ENCODE data around the gene SEMA4D. TPM values are rescaled to one million over a fixed set of nuclear protein-coding genes. Genes with fewer than 3 reads are reported as not detected.

The SEMA4D gene
- total RNA-seq, 3 donors from 2014 or later: 20.9 to 26.9 (median 23.1) TPM

GRCh38 chr9:89442501-89442978, 55.4 kb downstream of the SEMA4D start:
- intact Hi-C loops (cut with DNase I, micrococcal nuclease): no loop called here
- TF ChIP-seq, protein P1, sequence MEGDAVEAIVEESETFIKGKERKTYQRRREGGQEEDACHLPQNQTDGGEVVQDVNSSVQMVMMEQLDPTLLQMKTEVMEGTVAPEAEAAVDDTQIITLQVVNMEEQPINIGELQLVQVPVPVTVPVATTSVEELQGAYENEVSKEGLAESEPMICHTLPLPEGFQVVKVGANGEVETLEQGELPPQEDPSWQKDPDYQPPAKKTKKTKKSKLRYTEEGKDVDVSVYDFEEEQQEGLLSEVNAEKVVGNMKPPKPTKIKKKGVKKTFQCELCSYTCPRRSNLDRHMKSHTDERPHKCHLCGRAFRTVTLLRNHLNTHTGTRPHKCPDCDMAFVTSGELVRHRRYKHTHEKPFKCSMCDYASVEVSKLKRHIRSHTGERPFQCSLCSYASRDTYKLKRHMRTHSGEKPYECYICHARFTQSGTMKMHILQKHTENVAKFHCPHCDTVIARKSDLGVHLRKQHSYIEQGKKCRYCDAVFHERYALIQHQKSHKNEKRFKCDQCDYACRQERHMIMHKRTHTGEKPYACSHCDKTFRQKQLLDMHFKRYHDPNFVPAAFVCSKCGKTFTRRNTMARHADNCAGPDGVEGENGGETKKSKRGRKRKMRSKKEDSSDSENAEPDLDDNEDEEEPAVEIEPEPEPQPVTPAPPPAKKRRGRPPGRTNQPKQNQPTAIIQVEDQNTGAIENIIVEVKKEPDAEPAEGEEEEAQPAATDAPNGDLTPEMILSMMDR (IDR thresholded peaks at IDR 0.05): no peak
- ATAC-seq: no peak
- DNase-seq: no peak
- Histone ChIP-seq H3K4me1 (ENCODE audit: low read depth) (peaks cover 34% of the 10 kb centered on the region), H3K9me3 (no peaks in the 10 kb centered on the region), H3K36me3 (ENCODE audit: low read depth) (no peaks in the 10 kb centered on the region), H3K4me3 (no peak overlapping the region)

DNA sequence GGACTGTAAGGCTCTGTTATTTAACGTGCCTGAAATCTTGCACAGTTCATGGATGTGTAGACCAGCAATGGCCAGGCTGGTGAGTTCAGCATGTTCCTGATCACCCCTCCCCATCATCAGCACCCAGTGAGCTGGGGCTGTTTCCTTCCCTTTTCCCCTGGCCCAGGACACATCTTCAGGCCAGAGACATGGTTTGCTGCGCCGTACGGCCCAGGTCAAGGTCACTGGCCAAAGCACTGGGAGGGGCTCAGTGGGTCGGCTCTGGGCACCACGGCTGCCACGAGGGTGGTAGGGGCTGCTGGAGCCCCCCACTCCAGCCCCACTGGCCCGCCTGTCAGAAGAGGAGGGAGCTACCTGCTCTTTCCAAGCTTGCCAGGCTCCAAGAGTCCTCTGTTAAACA, 55.9 kb downstream of the SEMA4D start:
- TF ChIP-seq, protein P1 (IDR thresholded peaks at IDR 0.05): no peak
- H3K4me3 ChIP-seq: no peak overlapping the region
- DNase-seq: peak in 1 of 3 donors; percentile 52
- intact Hi-C loops (cut with DNase I, micrococcal nuclease): no loop called here
- H3K36me3 ChIP-seq (ENCODE audit: low read depth): no peaks in the 10 kb centered on the region
- no peak for ATAC-seq
- H3K9me3 ChIP-seq: no peaks in the 10 kb centered on the region
- H3K4me1 ChIP-seq (ENCODE audit: low read depth): peaks cover 38% of the 10 kb centered on the region

- intact Hi-C loops (cut with DNase I, micrococcal nuclease): no loop called here
- peaks cover 42% of the 10 kb centered on the region for H3K4me1 ChIP-seq (ENCODE audit: low read depth)
- H3K9me3 ChIP-seq: no peaks in the 10 kb centered on the region
- no peak overlapping the region for H3K4me3 ChIP-seq
- no peak for ATAC-seq
- peak in 2 of 3 donors; percentile 11 to 42 for DNase-seq
- no peaks in the 10 kb centered on the region for H3K36me3 ChIP-seq (ENCODE audit: low read depth)
- TF ChIP-seq, protein P1 (IDR thresholded peaks at IDR 0.05): no peak
Measured at GRCh38 chr9:89441655-89441970, 56.3 kb downstream of the SEMA4D start.

DNA sequence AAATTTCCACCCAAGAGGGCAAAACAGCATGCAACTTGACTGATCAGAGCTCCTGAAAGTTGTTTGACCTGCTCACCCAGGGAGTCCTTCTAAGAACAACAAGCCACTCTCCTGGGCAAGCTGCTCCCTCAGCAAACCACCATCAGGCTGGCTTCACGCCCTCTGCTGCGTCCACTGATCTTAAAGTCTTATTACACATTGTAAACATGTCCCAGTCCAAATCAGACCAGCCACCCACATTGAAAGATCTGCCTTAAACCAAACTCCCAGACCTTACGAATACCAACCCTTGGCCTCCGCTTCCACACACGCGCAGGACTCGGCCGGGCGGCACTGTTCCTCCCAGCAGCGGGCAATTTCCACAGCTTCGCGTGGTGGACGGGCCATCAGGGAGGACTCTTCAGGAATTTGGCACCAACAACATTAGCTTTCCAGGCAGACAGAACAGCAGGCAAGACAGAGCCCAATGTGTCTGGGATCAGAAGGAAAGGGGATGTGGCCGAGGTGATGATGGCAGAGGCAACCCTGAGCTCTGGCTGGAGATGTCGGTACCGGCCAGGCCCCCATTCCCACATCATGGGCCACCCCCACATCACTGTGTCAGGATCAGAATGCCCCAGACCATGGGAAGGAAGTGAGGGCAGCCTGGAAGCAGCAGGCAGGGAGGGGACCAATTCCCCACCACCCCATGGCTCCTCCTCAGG, 56.8 kb downstream of the SEMA4D start:
- H3K36me3 ChIP-seq (ENCODE audit: low read depth): no peaks in the 10 kb centered on the region
- DNase-seq: peak in 2 of 3 donors; percentile 43 to 50
- H3K4me3 ChIP-seq: no peak overlapping the region
- intact Hi-C loops (cut with DNase I, micrococcal nuclease): no loop called here
- TF ChIP-seq, protein P1 (IDR thresholded peaks at IDR 0.05): no peak
- H3K4me1 ChIP-seq (ENCODE audit: low read depth): peaks cover 47% of the 10 kb centered on the region
- no peak for ATAC-seq
- H3K9me3 ChIP-seq: no peaks in the 10 kb centered on the region

DNA sequence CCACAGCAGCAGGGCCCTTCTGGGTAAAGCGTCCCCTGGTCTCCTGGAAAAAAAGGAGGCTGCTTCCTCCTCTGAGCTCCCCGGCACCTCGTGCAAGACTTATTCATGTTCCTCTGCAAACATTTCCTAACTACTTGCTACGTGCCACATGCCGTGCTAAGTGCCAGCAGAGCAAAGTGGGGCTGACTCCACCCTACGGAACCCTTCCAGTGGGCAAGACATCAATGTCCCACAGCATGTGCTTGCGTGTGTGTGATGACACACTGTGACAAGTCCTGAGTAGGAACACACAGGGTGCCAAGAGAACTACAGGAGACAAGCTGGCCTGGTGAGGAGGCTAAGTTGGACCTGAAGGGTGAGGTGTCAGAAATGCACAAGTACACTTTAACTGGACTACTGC, 57.4 kb downstream of the SEMA4D start:
- ATAC-seq: no peak
- Histone ChIP-seq H3K4me3 (no peak overlapping the region), H3K4me1 (ENCODE audit: low read depth) (peaks cover 53% of the 10 kb centered on the region), H3K36me3 (ENCODE audit: low read depth) (no peaks in the 10 kb centered on the region), H3K9me3 (no peaks in the 10 kb centered on the region)
- TF ChIP-seq, protein P1 (IDR thresholded peaks at IDR 0.05): no peak
- intact Hi-C loops (cut with DNase I, micrococcal nuclease): no loop called here
- DNase-seq: peak in 2 of 3 donors; percentile 28 to 55

Measured in mucosa of descending colon (tissue), 3 donors.